H1 (cell line): ENCODE data around the gene CDH6.

Source experiments
- POU5F1 ChIP-seq: IDR thresholded peaks from 2 replicates; pipeline ENCODE4 v1.6.1; 2011; ENCODE audit warnings: low read depth, mild to moderate bottlenecking, low read length, moderate library complexity
- SUZ12 ChIP-seq: fragments of 200-600 bp; sonication (generic); IDR thresholded peaks from 2 replicates; pipeline ENCODE4 v1.6.1; 2012; ENCODE audit warnings: mild to moderate bottlenecking, inconsistent platforms, low read length, moderate library complexity, mixed read lengths
- TF ChIP-seq, protein P1 (sequence below): IDR thresholded peaks from 2 replicates; pipeline ENCODE4 v1.6.1; 2012; ENCODE audit warnings: inconsistent platforms
- TF ChIP-seq, protein P2 (sequence below), 3 experiments: IDR thresholded peaks; 1 replicate in 2 of 3; 2 replicates in 1 of 3; pipeline versions ENCODE4 v1.5.1 to v1.6.1; 2011; ENCODE audit warnings: low read length in 3 of 3, mild to moderate bottlenecking in 3 of 3, inconsistent platforms in 2 of 3, low read depth in 1 of 3, moderate library complexity in 1 of 3; ENCODE audit not compliant: insufficient read depth in 1 of 3; ENCODE audit errors: control extremely low read depth in 1 of 3

DNA sequence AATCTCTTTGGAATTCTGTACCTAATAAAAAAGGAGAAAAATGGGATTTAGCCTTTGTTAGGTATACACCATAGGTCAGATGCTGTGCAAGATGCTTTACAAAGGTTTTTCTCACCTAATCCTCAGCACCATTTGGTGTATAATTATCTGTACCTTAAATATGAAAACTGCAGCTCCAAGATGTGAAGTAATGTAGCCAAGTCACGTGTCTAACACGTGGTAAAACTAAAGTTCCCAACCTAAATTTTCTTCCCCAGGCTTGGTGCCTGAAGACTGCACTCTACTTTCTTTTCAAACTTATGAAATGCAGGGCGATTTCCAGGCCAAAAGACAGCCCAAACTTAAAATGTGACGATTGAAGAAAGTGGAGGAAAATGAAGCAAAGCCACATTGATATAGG, 125.8 kb downstream of the CDH6 start:
- TF ChIP-seq, protein P1, sequence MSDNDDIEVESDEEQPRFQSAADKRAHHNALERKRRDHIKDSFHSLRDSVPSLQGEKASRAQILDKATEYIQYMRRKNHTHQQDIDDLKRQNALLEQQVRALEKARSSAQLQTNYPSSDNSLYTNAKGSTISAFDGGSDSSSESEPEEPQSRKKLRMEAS, result no peak
- TF ChIP-seq, protein P2, sequence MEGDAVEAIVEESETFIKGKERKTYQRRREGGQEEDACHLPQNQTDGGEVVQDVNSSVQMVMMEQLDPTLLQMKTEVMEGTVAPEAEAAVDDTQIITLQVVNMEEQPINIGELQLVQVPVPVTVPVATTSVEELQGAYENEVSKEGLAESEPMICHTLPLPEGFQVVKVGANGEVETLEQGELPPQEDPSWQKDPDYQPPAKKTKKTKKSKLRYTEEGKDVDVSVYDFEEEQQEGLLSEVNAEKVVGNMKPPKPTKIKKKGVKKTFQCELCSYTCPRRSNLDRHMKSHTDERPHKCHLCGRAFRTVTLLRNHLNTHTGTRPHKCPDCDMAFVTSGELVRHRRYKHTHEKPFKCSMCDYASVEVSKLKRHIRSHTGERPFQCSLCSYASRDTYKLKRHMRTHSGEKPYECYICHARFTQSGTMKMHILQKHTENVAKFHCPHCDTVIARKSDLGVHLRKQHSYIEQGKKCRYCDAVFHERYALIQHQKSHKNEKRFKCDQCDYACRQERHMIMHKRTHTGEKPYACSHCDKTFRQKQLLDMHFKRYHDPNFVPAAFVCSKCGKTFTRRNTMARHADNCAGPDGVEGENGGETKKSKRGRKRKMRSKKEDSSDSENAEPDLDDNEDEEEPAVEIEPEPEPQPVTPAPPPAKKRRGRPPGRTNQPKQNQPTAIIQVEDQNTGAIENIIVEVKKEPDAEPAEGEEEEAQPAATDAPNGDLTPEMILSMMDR (IDR thresholded peaks at IDR 0.05; ENCODE audit: control extremely low read depth in 1 of 3, insufficient read depth in 1 of 3, low read depth in 1 of 3, low read length in 3 of 3), result no peak
- no peak for TF ChIP-seq SUZ12
- no peak for TF ChIP-seq POU5F1
